Mucosa of gallbladder (tissue), 1 donor: ENCODE results near the gene TSPAN1. TPM values are rescaled to one million over a fixed set of nuclear protein-coding genes. Genes with fewer than 3 reads are reported as not detected.

ENCODE experiments used
- DNase-seq: peaks from one replicate; pipeline ENCODE4 v3.0.0-alpha.2; 2020; ENCODE audit warnings: low spot score
- total RNA-seq: library from RNA; stranded (reverse); gene quantifications from one replicate; pipeline ENCODE4 v1.2.1, GENCODE V29; 2021
- donor health status: DM: no; HTN: no; CAD: no.

Gene TSPAN1, protein sequence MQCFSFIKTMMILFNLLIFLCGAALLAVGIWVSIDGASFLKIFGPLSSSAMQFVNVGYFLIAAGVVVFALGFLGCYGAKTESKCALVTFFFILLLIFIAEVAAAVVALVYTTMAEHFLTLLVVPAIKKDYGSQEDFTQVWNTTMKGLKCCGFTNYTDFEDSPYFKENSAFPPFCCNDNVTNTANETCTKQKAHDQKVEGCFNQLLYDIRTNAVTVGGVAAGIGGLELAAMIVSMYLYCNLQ
- 137 TPM for total RNA-seq

DNA sequence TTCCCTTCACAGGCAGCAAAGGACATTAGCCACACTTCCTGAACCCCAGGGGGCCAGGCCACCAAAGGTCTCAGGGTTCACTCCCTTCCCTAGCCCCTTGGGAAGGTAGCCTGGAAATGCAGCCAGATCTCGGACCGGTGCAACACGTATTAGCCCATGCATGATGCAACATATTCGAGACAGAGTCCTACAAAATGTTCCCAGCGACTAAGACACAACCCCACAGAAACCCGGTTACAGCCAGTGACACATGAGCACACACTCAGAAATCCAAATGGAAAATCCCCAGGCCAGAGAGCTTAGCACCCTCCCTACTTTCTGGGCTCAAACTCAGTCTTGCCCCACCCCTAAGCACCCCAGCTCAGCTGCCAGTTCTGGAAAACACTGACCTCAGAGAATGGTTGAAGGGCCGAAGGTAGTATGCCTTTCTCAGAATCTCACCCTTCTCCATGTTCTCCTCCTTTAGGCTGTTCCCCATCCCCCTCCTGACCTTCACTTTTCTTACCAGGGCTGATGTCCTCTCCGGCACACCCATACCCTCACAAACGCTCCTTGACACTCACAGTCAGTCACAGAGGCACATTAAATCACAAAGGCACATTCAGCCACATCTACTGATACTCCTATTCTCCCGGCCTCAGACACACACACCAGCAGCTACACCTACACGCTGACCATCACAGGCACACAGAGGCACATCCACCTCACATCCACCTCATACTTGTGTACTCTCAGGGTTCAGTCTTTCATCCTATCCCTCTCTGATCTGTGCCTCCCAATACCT, at the start of gene TSPAN1:
TSPAN1 (plus strand) TSS at position 640 of the 784 bp plus-strand sequence. CDS start 6,021 bp downstream, outside the sequence.
- no peak for DNase-seq

DNA sequence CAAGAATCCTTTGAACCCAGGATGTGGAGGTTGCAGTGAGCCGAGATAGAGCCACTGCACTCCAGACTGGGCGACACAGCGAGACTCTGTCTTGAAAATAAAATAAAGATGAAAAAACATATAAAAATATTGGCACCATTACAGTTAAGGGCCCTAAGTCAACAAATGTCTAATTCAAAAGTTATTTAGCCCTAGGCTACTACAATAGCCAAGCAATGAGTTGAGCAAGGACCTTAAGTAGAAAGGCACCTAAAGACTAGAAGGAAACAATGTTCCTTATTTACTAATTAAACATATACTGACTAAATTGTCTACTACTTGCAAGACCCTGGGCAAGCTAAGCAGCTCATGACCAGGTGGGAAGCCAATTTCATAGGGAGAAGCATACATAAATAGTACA, 46.5 kb upstream of the TSPAN1 start:
- DNase-seq = no peak

DNA sequence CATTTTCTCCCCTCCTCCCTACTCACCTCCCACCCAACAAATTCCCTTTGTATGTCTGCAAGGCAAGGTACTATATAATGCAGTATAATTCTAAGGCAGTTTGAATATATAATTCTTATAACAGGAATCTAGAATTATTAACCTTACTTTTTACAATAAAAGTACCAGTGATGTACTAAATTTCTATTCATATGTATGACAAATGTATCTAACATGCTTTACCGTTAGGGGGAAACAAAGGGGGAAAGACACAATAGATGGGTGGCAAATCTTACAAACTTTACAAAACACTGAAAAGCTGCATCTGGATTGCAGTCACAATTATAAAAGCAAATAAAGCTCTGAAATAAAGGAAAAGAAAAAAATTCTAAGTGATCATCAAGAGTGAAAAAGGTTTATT, 44.8 kb upstream of the TSPAN1 start:
- no peak for DNase-seq

DNA sequence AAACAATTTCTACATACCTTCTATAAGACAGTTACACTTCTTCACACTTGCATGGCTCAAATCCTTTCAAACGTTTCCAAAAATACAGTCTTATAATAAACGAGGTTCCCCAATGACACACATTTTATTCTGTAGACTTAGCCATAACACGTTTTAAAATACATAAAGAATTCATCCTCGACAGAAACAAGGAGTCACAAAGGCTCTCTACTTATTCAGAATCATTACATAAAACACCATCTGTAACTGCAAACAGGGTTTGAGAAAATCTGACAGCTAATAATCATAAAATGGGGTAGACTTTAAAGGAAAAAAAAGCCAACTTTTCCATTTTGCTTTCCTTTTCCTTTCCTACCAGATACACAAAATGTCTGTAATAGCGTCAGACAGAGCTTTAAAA, 44.3 kb upstream of the TSPAN1 start:
- no peak for DNase-seq

DNA sequence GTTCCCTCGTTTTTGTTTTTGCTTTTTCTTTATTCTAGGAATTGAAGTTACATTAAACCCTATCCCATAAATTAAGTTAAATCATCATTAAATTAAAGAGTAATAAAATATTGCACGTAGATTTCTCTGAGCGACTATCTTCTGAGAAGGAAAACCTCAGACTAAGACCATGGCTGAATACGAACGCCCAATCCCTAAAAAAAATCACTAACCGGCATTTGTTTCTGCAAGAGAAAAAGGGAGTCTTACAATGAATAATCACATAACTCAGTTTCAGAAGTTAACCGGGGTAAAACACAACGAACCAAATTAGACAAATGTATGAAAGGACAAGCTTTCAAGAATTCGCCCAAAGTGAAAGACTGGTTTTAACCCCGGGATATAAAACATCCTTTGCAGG, 43.8 kb upstream of the TSPAN1 start:
- no peak for DNase-seq

DNA sequence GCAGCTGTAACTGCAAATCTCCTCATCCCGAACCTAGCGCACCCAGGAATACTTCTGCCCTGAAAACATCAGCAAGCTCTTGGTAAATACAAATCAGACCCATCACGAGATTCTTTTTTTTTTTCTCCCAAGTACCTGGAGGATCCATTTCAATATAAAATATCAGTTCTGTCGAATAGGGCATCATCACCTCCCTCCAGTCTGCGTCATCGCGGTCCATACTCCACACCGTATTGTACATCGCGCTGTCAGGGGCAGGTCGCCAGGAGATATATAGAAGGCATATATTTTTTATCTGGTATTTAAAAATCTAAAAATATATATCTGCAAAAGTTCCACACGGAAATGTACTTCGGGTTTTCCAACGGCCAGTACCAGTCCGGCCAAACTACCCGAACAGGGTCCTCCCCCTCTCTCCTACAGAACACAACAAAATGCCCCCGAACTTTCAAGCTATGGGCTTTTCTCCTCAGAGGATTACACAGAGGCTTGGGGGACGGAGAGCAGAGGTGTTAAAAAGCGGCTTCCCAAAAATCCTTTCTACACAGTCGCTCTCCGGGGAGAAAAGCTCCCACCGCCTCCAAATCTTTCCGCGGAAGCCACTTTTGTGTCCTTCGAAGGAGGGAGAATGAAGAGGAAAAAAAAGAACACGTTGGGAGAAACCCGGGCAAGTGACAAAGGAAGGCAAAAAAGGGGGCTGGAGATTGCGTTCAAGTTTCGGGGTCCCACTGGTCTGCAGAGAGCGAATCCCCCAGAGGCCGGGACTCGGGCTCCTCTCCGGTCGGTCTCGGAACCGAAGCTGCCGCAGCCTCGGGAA, 43.0 kb upstream of the TSPAN1 start:
- DNase-seq = peak; percentile 16

DNA sequence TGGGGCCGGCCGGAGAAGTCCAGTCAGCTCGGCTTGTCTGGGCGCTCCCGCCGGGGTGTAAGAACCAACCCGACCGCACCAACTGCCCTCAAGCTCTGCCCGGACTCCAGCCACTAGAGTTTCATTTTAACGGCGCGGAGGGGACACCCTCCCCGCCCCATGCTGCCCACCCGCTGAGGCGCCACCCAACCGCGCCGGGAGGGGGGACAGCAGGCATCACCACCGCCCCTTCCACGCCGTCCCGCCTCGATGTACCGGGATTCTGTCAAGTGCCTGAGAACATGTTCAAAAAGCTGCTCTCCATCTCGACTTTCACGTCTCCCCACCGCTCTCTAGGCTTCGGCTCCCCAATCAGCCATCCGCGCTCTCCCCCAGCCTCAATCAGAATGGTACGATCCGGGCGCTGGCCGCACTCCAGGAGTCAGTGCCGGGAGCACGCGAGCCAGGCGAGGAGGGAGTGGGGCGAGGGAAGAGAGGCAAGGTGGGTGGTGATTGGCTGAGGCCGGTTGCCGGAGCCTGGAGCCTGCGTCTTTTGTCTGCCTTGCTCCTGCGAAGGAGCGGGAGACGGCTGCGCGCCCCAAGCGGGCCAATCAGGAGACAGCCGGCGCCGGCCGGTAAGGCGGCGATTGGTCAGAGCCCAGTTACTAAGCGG, 42.2 kb upstream of the TSPAN1 start, which contains the start of gene PIK3R3:
PIK3R3 (minus strand) TSS at position 101 of the 652 bp plus-strand sequence. CDS start 677 bp downstream, outside the sequence.
- peak; percentile 98 for DNase-seq

DNA sequence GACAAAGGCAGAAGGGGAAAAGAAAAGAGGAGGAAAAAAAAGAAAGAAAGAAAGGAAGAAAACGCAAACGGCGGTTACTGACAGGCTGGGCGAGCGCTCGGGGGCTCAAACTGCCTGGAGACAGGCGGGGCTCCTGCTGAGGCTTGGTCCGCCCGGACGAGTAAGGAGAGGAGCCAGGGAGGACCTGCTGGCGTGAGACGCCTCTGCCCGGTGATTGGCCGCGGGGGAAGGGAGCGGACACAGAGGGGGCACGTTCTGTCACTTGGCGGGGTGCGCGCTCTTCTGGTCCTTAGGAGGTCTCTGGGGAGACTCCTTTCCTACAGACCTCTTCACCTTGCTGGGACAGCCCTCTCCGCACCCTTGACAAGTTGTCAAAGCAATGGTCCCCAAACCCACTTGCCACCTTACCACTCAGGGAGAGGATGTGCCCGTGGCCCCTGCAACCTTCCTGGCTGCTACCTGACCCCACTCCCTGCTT, 41.7 kb upstream of the TSPAN1 start:
- DNase-seq = no peak

DNA sequence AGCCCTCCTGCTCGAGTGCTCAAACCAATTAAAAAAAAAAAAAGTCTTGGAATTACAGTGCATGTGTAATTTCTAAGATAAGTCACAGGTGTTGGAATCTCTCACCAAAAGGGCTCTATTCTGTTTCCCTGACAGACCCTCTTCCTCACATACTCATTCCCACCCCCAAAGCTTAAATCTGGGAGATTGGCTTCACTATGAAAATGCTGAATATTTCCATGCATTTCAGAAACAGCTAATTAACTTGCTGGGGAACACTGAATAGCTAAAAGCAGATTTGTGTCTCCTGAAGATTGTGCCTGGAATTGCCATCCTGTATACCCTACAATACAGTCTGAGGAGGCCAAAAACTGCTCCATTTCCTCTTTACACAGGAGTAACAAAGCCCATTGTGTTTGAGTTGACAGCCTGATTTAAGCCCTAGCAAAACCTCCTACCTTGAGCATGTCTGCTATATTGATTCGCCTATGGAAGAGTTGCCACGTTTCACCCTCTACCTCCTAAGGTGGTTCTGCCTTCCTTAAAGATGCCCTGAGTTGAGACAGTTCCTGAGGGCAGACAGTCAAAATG, 41.0 kb upstream of the TSPAN1 start:
- no peak for DNase-seq

DNA sequence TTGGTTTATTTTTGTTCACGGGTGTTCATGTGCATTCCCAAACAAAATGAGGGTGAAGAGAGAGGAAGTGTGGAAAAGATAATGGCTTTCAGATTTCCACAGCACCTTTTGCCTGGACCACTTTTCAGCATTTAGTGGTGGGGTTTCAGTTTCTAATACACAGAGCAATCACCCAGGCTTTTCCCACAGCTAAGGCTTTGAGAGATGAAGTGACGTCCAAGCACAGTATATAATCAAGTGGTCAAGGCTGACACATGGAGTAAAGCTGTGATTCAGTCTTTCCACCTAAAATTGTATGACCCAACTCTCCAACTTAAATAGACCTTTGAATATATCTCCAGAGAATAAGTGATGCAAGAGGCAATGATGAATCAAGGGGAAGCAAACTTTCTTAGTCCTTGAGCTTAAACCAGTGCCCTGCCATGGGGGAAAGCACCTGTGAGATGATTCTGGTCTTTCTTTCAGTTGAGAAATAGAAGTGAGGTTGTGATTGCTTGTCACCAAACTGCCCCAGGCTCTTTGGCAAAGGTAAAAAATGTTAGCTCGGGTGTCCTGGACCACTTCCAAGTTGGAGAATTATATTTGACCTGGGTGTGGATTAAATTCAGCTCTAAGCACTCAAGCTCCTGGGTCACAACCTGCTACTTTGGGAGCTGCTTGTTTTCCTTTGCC, 40.1 kb upstream of the TSPAN1 start:
- no peak for DNase-seq

DNA sequence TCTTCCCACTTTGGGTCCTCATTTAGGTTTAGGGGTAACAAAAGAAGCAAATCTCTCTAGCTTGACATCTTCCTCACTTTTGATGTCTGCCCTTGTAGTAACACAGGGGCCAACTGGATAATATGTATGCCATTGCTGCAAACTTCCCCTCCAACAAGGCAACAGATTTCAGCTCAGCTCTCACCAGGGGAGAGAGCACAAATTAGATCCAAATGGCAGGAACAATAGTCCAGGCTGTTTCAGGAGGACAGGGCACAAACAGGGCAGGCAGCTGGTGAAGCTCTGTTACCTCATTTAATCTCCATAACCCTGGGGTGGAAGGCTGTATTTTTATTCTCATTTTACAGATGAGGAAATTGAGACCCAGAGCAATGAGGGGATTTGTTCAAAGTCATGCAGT, 38.2 kb upstream of the TSPAN1 start:
- no peak for DNase-seq

DNA sequence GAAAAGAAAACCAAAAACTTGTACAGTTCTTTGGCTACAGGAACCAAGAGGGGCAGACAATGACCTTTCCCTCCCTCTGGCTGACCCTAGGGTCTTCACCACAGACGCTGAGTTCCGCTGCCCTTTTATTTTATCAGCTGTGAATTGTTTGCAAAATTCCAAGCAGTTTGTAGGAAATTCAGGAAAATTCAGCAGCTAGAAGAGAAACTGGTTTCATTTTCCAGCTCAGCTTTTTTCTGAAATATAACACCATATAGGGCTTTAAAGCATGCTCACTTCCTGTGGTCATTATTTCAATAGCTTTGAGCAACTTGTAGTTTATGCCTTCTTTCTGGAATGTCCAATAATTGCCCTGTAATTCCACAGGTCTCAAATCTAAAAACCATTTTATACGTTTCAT, 37.0 kb upstream of the TSPAN1 start:
- DNase-seq = no peak

DNA sequence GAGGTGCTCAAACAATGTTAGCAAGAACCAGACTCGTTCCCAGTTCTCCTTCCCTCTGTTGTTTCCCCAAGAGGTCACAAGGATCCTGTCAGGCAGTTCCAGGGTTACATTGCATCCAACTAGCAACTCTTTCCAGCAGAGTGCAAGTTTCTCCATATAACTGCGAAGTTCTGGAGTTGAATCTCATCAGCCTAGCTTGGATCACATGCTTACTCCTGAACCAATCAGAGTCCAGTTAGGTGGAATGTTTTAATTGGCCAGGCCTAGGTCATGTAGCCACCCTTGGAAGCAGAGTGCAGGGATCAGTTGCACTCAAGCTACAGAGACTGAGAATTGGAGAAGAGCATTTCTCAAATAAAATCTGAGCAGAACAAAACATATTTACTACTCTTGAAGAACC, 26.6 kb upstream of the TSPAN1 start:
- DNase-seq = no peak

DNA sequence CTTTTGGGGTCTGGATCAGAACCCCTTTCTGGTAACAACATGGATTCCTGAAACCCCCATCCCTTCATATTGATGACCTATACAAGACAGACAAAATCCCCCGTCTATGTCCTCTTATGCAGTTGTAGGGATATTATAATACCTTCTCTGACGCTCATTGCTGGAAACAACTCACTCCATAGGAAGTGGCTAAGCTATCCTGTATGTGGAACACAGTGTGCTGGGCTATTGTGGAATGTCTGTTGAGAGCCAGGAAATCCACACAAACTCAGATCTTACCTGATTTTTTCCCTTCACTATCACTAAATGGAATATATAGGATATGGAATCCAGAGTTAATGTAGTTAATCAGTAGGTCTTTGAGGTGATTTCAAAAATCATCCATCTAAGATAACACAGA, 24.8 kb upstream of the TSPAN1 start:
- DNase-seq = no peak

DNA sequence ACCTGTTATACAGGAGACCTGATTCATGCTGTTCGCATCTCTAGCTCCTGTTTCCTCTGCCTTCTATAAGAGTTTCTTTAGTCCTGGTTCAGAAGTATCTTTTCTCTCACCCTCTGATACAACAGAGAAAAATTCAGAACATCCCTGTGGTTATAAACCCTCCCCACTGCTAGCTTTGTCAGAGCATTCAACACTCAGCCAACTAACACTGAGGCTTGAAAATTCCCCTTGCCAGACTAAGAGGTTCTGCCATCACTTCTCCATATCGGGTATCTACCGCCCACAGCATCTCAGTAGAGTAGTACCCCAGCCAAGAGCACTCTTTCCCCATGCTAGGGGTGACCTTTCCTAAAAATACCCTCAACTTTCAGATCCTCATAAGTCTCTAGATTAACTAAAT, 22.9 kb upstream of the TSPAN1 start:
- DNase-seq = no peak

DNA sequence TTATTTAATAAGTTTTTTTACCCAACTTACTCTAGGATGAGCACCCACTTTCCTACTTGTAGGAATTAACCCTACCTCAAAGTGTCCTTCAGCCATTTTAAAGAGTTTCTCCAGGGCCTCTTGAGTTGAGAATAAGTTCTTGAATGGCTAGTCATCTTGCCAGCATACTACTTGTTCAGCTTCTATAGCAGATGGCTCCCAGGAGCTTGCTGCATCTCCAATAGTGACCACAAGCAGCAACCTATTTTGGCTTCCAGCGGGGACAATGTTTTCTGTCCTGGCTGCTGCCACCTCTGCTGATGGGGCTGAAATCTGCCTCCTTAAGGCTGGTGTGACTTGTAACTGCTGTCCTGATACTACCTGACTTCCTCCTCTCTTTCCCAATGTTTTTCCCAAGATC, 21.7 kb upstream of the TSPAN1 start:
- no peak for DNase-seq

DNA sequence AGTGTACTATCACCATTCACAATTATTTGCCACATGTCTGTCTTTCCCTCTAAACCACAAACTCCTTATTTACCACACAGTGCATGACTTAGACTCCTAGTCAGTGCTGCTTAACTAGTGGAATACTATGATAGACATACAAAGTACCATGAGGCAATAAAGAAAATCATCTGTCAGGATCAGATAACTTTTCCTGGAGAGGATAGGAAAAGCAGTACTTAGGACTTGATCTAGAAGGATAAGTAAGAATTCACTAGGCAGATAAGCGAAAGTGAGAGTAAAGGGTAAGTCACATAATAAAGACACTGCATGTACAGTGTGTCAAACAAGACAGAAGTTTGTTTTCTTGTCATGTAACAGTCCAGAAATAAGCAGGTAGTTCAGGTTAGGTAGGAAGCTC, 21.2 kb upstream of the TSPAN1 start:
- no peak for DNase-seq

DNA sequence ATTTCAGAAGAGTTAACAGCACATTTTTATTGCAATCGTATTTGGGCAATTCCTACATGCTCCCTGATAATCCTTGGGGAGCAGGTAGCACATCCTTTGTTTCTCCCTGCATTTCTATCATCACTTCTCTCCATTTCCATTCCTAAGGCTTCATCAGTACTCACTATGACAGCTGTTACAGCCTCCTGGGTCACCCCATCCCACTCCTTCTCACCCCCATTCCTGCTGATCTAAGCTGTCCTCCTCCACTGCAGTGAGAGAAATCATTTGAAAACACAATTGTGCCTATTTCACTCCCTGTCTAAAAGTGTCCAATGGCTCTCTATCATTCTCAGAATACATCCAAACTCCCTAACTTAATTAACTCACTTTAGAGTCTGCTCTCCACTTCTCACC, 17.0 kb upstream of the TSPAN1 start:
- DNase-seq = no peak

DNA sequence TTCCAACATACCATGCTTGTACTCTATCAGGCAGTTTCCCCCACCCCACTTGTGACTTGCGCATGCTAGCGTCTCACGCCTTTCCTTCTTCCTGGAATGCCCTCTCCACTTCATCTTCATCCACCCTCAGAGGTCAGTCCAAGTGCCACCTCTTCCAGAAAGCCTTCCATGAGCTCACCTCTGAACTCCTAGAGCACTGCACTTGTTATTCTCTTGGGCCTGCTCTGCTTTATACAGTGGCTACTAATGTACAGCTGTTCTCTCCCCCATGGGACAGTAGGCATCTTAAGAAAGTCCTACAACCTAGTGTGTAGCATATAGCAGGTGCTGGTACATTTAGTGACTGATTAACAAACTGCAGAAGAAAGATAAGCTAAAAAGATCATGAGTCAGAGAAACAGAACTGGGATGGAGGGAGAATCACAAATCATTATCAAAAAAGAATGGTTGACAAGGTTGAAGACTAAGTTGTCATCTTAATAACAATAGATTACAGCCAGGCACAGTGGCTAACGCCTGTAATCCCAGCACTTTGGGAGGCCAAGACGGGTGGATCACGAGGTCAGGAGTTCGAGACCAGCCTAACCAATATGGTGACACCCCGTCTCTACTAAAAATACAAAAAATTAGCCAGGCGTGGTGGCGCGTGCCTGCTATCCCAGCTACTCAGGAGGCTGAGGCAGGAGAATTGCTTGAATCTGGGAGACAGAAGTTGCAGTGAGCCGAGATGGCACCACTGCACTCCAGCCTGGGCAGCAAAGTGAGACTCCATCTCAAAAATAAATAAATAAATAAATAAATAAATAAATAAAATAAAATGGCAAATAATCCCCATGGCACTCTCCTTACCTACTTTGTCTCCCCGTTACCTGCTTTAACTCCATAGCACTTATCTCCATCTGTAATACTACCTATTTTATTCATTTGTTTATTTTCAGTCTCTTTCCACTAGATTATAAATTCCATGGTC, 16.3 kb upstream of the TSPAN1 start:
- DNase-seq = no peak

DNA sequence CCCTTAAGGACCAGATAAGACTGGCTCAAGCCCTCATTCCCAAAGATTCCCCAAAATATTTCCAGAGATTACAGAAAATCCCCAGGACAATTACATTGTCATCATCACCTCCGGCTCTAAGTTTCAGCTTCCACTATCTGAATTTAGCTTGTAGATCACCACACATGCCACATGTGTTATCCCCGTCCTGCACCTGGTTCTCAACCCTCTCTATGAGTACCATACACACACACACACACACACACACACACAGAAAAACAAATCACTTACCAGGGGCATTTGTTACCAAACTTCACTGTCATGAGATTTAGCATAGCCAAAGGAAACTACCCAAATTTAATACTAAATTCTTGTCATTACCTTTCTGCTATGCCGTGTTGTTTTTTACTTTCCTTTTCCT, 15.4 kb upstream of the TSPAN1 start:
- no peak for DNase-seq
